Subcutaneous abdominal adipose tissue (tissue), 5 donors: ENCODE data around the gene NOC2L.

Experiments
- H3K27ac ChIP-seq: one replicate; pipeline ENCODE4 v1.7.0; 2013; ENCODE audit warnings: low read depth, mild to moderate bottlenecking, inconsistent platforms, low read length, moderate library complexity
- H3K27me3 ChIP-seq, 5 donors: one replicate each; pipeline ENCODE4 v1.7.0; 2013; ENCODE audit warnings: low read length in 5 of 5, inconsistent platforms in 1 of 5; ENCODE audit not compliant: control insufficient read depth in 5 of 5, insufficient read depth in 4 of 5
- H3K36me3 ChIP-seq, 5 donors: one replicate each; pipeline ENCODE4 v1.7.0; 2013; ENCODE audit warnings: low read length in 5 of 5; ENCODE audit not compliant: control insufficient read depth in 5 of 5, insufficient read depth in 5 of 5
- H3K4me1 ChIP-seq, 5 donors: one replicate each; pipeline ENCODE4 v1.7.0; 2013; ENCODE audit warnings: low read length in 5 of 5, mild to moderate bottlenecking in 3 of 5, moderate library complexity in 1 of 5; ENCODE audit not compliant: control insufficient read depth in 5 of 5, insufficient read depth in 5 of 5
- H3K4me3 ChIP-seq, 5 donors: one replicate each; pipeline ENCODE4 v1.7.0; 2013; ENCODE audit warnings: low read length in 5 of 5, low read depth in 1 of 5
- H3K9ac ChIP-seq, 5 donors: one replicate each; pipeline ENCODE4 v1.7.0; 2013; ENCODE audit warnings: low read length in 5 of 5, mild to moderate bottlenecking in 4 of 5, moderate library complexity in 3 of 5
- H3K9me3 ChIP-seq, 5 donors: one replicate each; pipeline ENCODE4 v1.7.0; 2013; ENCODE audit warnings: low read length in 5 of 5; ENCODE audit not compliant: control insufficient read depth in 5 of 5
- donor health status: healthy.
- donor health status: healthy.
- donor health status: healthy.
- donor health status: healthy.
- donor health status: healthy.

Gene NOC2L

GRCh38 chr1:921011-921837, 37.8 kb downstream of the NOC2L start:
- H3K36me3 ChIP-seq: no peaks in the 10 kb centered on the region
- H3K4me1 ChIP-seq: peaks cover 1 to 41% (median 35%) of the 10 kb centered on the region in 5 donors
- no peaks in the 10 kb centered on the region for H3K9me3 ChIP-seq
- no peak overlapping the region for H3K9ac ChIP-seq
- no peak overlapping the region for H3K27ac ChIP-seq
- H3K27me3 ChIP-seq: peaks cover 55 to 83% (median 76%) of the 10 kb centered on the region in 5 donors
- peak overlapping the region in 2 of 5 donors; percentile 17 to 25 for H3K4me3 ChIP-seq

- peaks cover 55 to 83% (median 76%) of the 10 kb centered on the region in 5 donors for H3K27me3 ChIP-seq
- peaks cover 1 to 37% (median 30%) of the 10 kb centered on the region in 5 donors for H3K4me1 ChIP-seq
- peak overlapping the region in 1 of 5 donors; percentile 25 for H3K4me3 ChIP-seq
- no peak overlapping the region for H3K27ac ChIP-seq
- no peak overlapping the region for H3K9ac ChIP-seq
- H3K36me3 ChIP-seq: no peaks in the 10 kb centered on the region
- H3K9me3 ChIP-seq: no peaks in the 10 kb centered on the region
These were observed 38.5 kb downstream of the NOC2L start for GRCh38 chr1:920521-920920.

- peaks cover 56 to 84% (median 77%) of the 10 kb centered on the region in 5 donors for H3K27me3 ChIP-seq
These were observed 39.0 kb downstream of the NOC2L start for GRCh38 chr1:920010-920409.

GRCh38 chr1:919271-919872, 39.7 kb downstream of the NOC2L start:
- Histone ChIP-seq H3K9me3 (no peaks in the 10 kb centered on the region), H3K4me1 (peaks cover 1 to 27% (median 23%) of the 10 kb centered on the region in 5 donors), H3K27ac (no peak overlapping the region), H3K27me3 (peaks cover 57 to 82% (median 79%) of the 10 kb centered on the region in 5 donors), H3K9ac (no peak overlapping the region), H3K36me3 (no peaks in the 10 kb centered on the region), H3K4me3 (no peak overlapping the region)

More at GRCh38 chr1:920010-920409, 39.0 kb downstream of the NOC2L start:
- Histone ChIP-seq H3K9ac (no peak overlapping the region), H3K4me1 (peaks cover 1 to 33% (median 28%) of the 10 kb centered on the region in 5 donors), H3K9me3 (no peaks in the 10 kb centered on the region), H3K4me3 (no peak overlapping the region), H3K36me3 (no peaks in the 10 kb centered on the region), H3K27ac (no peak overlapping the region)

- H3K36me3 ChIP-seq: no peaks in the 10 kb centered on the region
- H3K4me1 ChIP-seq: peaks cover 1 to 25% (median 23%) of the 10 kb centered on the region in 5 donors
- H3K9ac ChIP-seq: no peak overlapping the region
- peaks cover 62 to 87% (median 82%) of the 10 kb centered on the region in 5 donors for H3K27me3 ChIP-seq
- H3K9me3 ChIP-seq: no peaks in the 10 kb centered on the region
- no peak overlapping the region for H3K4me3 ChIP-seq
- H3K27ac ChIP-seq: no peak overlapping the region
These were observed 40.2 kb downstream of the NOC2L start for GRCh38 chr1:918843-919242.

GRCh38 chr1:918353-918752, 40.7 kb downstream of the NOC2L start:
- Histone ChIP-seq H3K27ac (no peak overlapping the region), H3K4me3 (no peak overlapping the region), H3K9me3 (no peaks in the 10 kb centered on the region), H3K4me1 (peaks cover 1 to 23% (median 20%) of the 10 kb centered on the region in 5 donors), H3K9ac (no peak overlapping the region), H3K36me3 (no peaks in the 10 kb centered on the region), H3K27me3 (peaks cover 65 to 91% (median 86%) of the 10 kb centered on the region in 5 donors)

- H3K9me3 ChIP-seq: no peaks in the 10 kb centered on the region
- H3K4me1 ChIP-seq: peaks cover 0 to 16% (median 14%) of the 10 kb centered on the region in 5 donors
- no peak overlapping the region for H3K27ac ChIP-seq
- H3K4me3 ChIP-seq: no peak overlapping the region
- no peaks in the 10 kb centered on the region for H3K36me3 ChIP-seq
- peaks cover 66 to 87% (median 86%) of the 10 kb centered on the region in 5 donors for H3K27me3 ChIP-seq
- no peak overlapping the region for H3K9ac ChIP-seq
These were observed 41.5 kb downstream of the NOC2L start for GRCh38 chr1:917466-918091.

GRCh38 chr1:917076-917459, 42.0 kb downstream of the NOC2L start:
- Histone ChIP-seq H3K9me3 (no peaks in the 10 kb centered on the region), H3K27me3 (peaks cover 69 to 87% (median 86%) of the 10 kb centered on the region in 5 donors), H3K9ac (no peak overlapping the region), H3K36me3 (no peaks in the 10 kb centered on the region), H3K27ac (no peak overlapping the region), H3K4me1 (peaks cover 0 to 16% (median 14%) of the 10 kb centered on the region in 5 donors), H3K4me3 (no peak overlapping the region)

- Histone ChIP-seq H3K27ac (no peak overlapping the region), H3K4me1 (peaks cover 0 to 13% (median 10%) of the 10 kb centered on the region in 5 donors), H3K27me3 (peaks cover 71 to 88% (median 84%) of the 10 kb centered on the region in 5 donors), H3K9me3 (no peaks in the 10 kb centered on the region), H3K9ac (no peak overlapping the region), H3K36me3 (no peaks in the 10 kb centered on the region), H3K4me3 (no peak overlapping the region)
These were observed 42.6 kb downstream of the NOC2L start for GRCh38 chr1:916173-917075.
